ENCODE data around the gene SMURF1. TPM values are rescaled to one million over a fixed set of nuclear protein-coding genes. Genes with fewer than 3 reads are reported as not detected.

The SMURF1 gene
- total RNA-seq, 1 donor from 2014 or later, result 9.9 TPM

DNA sequence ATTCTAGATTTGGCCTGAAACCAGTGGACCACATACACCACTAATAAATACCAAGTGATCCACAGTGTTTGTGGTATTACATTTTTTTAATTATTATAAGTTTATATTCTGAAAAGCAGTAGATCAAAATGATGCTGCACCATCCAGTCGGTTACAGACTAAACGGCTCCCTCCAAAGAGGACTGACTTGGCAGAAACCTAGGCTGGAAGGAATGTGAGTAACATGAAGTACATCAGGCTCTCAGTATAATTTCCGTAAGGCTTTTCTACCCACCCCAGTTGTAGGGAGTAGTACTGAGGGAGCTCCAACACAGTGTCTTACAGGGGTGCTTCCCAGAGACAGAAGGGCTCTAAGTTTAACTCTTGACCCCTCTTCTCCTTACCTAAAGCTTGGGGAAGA is 146.1 kb downstream of the SMURF1 start:
- no peak overlapping the region for H3K4me3 ChIP-seq (ENCODE audit: low read length in 3 of 3)
- H3K36me3 ChIP-seq (ENCODE audit: control insufficient read depth in 3 of 3, insufficient read depth in 3 of 3, low read length in 3 of 3), result peaks cover 57 to 73% (median 67%) of the 10 kb centered on the region in 3 donors
- no peaks in the 10 kb centered on the region for H3K9me3 ChIP-seq (ENCODE audit: control insufficient read depth in 3 of 3, low read length in 3 of 3)
- no peak overlapping the region for H3K9ac ChIP-seq (ENCODE audit: low read depth in 1 of 3, low read length in 3 of 3)
- H3K4me1 ChIP-seq (ENCODE audit: control insufficient read depth in 3 of 3, insufficient read depth in 3 of 3, low read length in 3 of 3), result no peaks in the 10 kb centered on the region
- H3K27me3 ChIP-seq (ENCODE audit: control insufficient read depth in 3 of 3, insufficient read depth in 3 of 3, low read length in 3 of 3), result no peaks in the 10 kb centered on the region
- no peak overlapping the region for H3K27ac ChIP-seq (ENCODE audit: low read depth, low read length)

DNA sequence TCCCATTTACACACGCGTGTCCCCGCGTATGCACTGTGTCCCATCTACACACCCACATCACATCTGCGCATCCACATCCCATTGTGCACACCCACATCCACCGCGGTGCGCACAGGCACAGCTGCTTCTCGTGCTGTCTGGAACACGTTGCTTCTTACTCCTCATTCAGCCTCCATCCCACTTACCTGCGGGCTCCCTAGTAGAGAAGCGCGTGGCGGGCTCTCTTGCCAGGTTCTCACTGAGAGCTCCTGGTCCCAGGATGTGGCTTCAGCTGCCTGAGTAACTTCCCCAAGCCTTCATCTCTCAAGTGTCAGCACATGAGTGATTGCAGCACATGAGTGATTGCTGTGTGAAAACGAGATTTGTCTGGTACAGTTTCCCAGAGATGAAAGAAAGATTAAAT is 147.8 kb downstream of the SMURF1 start:
- H3K36me3 ChIP-seq (ENCODE audit: control insufficient read depth in 3 of 3, insufficient read depth in 3 of 3, low read length in 3 of 3), result peaks cover 58 to 77% (median 70%) of the 10 kb centered on the region in 3 donors
- no peak overlapping the region for H3K27ac ChIP-seq (ENCODE audit: low read depth, low read length)
- no peaks in the 10 kb centered on the region for H3K9me3 ChIP-seq (ENCODE audit: control insufficient read depth in 3 of 3, low read length in 3 of 3)
- no peaks in the 10 kb centered on the region for H3K4me1 ChIP-seq (ENCODE audit: control insufficient read depth in 3 of 3, insufficient read depth in 3 of 3, low read length in 3 of 3)
- H3K4me3 ChIP-seq (ENCODE audit: low read length in 3 of 3), result no peak overlapping the region
- no peak overlapping the region for H3K9ac ChIP-seq (ENCODE audit: low read depth in 1 of 3, low read length in 3 of 3)
- no peaks in the 10 kb centered on the region for H3K27me3 ChIP-seq (ENCODE audit: control insufficient read depth in 3 of 3, insufficient read depth in 3 of 3, low read length in 3 of 3)

DNA sequence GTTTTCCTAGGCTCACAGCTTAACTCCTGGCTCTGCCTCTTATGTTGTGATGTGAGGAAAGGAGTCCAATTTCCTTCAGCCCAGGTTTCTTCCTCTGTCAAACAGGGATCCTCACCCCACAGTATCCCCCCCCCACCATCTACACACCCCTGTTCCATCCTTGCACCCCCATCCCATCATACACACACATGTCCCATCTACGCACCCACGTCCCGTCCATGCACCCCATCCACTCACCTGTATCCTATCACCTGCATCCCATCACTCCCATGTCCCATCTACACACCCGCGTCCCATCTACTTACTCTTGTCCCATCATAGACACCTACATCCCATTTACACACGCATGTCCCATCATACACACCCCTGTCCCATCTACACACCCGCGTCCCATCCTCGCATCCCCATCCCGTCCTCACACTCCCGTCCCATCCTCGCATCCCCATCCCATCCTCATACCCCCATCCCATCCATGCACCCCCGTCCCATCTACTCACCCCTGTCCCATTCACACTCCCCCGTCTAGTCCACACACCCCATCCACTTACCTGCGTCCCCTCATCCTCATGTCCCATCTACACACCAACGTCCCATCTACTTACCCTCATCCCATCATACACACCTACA is 148.3 kb downstream of the SMURF1 start:
- Histone ChIP-seq H3K4me1 (ENCODE audit: control insufficient read depth in 3 of 3, insufficient read depth in 3 of 3, low read length in 3 of 3) (no peaks in the 10 kb centered on the region), H3K27me3 (ENCODE audit: control insufficient read depth in 3 of 3, insufficient read depth in 3 of 3, low read length in 3 of 3) (no peaks in the 10 kb centered on the region), H3K27ac (ENCODE audit: low read depth, low read length) (no peak overlapping the region), H3K4me3 (ENCODE audit: low read length in 3 of 3) (no peak overlapping the region), H3K36me3 (ENCODE audit: control insufficient read depth in 3 of 3, insufficient read depth in 3 of 3, low read length in 3 of 3) (peaks cover 60 to 77% (median 69%) of the 10 kb centered on the region in 3 donors), H3K9ac (ENCODE audit: low read depth in 1 of 3, low read length in 3 of 3) (no peak overlapping the region), H3K9me3 (ENCODE audit: control insufficient read depth in 3 of 3, low read length in 3 of 3) (no peaks in the 10 kb centered on the region)

DNA sequence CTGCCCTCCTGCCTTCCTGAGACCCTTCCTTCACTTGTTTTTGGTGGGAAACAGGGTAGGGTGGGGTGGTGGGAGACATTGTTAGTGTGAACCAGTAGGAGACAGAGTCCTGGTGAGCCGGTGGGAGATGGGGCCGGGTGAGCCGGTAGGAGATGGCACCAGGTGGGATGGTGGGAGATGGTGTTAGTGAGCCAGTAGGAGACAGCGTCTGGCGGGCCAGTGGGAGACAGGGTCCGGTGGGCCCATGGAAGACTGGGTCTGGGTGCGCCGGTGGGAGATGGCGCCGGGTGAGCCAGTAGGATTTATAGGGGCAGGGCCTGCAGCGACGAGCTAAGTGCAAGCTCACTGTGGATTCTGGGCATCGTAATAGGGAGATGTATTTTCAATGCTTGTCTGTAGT is 148.8 kb downstream of the SMURF1 start:
- Histone ChIP-seq H3K27ac (ENCODE audit: low read depth, low read length) (no peak overlapping the region), H3K36me3 (ENCODE audit: control insufficient read depth in 3 of 3, insufficient read depth in 3 of 3, low read length in 3 of 3) (peaks cover 60 to 75% (median 68%) of the 10 kb centered on the region in 3 donors), H3K9me3 (ENCODE audit: control insufficient read depth in 3 of 3, low read length in 3 of 3) (no peaks in the 10 kb centered on the region), H3K27me3 (ENCODE audit: control insufficient read depth in 3 of 3, insufficient read depth in 3 of 3, low read length in 3 of 3) (no peaks in the 10 kb centered on the region), H3K4me3 (ENCODE audit: low read length in 3 of 3) (no peak overlapping the region), H3K9ac (ENCODE audit: low read depth in 1 of 3, low read length in 3 of 3) (no peak overlapping the region), H3K4me1 (ENCODE audit: control insufficient read depth in 3 of 3, insufficient read depth in 3 of 3, low read length in 3 of 3) (no peaks in the 10 kb centered on the region)

DNA sequence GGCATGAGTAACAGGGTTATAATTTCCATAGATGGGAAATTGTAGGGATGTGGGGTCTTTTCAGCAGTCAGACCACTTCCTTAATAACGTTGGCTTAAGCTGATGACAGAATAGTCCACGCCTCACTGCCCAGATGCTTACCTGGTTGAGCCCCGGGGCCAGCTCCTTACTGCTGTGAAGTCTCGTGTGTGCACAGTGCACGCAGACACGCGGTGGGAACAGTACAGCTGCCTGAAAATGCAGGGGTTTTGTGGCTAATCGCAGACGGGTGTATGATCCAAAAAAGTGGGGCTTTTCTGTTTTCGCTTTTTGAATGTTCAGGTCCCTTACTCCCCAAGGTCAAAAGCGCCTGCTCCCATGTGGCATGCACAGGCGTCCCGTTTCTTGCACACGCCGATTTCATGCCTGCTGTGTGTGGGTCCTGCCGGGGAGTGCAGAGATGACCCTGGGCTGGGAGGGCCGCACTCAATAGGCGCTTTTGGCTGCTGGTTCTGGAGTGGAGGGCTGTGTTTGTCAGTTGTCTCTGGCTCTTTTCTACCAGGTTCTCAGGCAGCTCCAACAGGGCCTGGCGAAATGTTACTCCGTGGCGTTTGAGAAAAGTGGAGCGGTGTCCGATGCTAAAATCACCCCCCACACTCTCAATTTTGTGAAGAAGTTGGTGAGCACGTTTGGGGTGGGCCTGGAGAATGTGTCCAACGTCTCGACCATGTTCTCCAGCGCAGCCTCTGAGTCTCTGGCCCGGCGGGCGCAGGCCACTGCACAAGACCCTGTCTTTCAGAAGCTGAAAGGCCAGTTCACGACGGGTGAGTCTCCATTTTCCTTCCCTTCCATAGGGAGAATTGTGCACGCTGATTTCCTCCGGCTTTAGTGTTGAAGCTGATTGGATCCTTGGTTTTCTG is 149.6 kb downstream of the SMURF1 start:
- H3K9me3 ChIP-seq (ENCODE audit: control insufficient read depth in 3 of 3, low read length in 3 of 3), result no peaks in the 10 kb centered on the region
- H3K27ac ChIP-seq (ENCODE audit: low read depth, low read length), result no peak overlapping the region
- H3K9ac ChIP-seq (ENCODE audit: low read depth in 1 of 3, low read length in 3 of 3), result no peak overlapping the region
- H3K4me1 ChIP-seq (ENCODE audit: control insufficient read depth in 3 of 3, insufficient read depth in 3 of 3, low read length in 3 of 3), result no peaks in the 10 kb centered on the region
- H3K36me3 ChIP-seq (ENCODE audit: control insufficient read depth in 3 of 3, insufficient read depth in 3 of 3, low read length in 3 of 3), result peaks cover 61 to 77% (median 69%) of the 10 kb centered on the region in 3 donors
- no peak overlapping the region for H3K4me3 ChIP-seq (ENCODE audit: low read length in 3 of 3)
- H3K27me3 ChIP-seq (ENCODE audit: control insufficient read depth in 3 of 3, insufficient read depth in 3 of 3, low read length in 3 of 3), result no peaks in the 10 kb centered on the region

DNA sequence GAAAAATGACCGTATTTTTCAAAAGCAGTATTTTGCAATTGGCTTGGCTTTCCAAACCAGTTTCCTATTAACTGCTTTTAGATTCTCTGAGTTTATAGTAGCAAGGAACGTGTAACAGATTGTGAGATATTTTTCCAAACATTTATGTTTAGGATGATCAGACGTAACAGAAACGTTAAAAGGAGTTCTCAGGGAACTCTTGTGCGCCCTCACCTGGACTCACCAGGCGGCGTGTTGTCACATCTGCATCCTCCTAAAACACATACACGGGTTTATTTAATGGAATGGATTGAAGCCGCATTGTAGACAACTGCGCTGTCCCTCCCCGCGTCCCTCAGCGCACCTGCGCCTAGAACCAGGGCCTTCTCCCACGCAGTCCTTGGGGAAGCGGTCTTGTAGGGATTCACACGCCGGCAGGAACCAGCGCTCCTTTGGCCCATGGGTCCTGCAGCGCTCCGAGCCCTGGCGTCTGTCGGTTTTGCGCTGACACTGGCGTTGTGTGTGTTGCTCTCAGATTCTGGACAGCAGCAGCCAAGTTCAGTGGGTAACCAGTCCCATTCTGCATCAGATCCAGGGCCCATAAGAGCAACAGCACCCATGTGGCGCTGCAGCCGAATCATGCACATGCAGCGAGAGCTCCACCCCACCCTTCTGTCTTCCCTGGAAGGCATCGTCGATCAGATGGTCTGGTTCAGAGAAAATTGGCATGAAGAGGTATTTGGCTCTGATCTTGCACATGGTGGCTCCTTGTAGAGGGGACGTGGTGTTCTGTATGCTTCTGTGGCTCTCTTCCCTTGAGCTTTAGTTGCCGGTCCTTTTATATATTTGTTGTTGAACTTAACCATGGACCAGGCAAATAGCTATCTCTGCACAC is 150.6 kb downstream of the SMURF1 start:
- peaks cover 65 to 78% (median 77%) of the 10 kb centered on the region in 3 donors for H3K36me3 ChIP-seq (ENCODE audit: control insufficient read depth in 3 of 3, insufficient read depth in 3 of 3, low read length in 3 of 3)
- no peak overlapping the region for H3K27ac ChIP-seq (ENCODE audit: low read depth, low read length)
- no peaks in the 10 kb centered on the region for H3K9me3 ChIP-seq (ENCODE audit: control insufficient read depth in 3 of 3, low read length in 3 of 3)
- H3K4me1 ChIP-seq (ENCODE audit: control insufficient read depth in 3 of 3, insufficient read depth in 3 of 3, low read length in 3 of 3), result no peaks in the 10 kb centered on the region
- no peaks in the 10 kb centered on the region for H3K27me3 ChIP-seq (ENCODE audit: control insufficient read depth in 3 of 3, insufficient read depth in 3 of 3, low read length in 3 of 3)
- no peak overlapping the region for H3K4me3 ChIP-seq (ENCODE audit: low read length in 3 of 3)
- H3K9ac ChIP-seq (ENCODE audit: low read depth in 1 of 3, low read length in 3 of 3), result no peak overlapping the region

DNA sequence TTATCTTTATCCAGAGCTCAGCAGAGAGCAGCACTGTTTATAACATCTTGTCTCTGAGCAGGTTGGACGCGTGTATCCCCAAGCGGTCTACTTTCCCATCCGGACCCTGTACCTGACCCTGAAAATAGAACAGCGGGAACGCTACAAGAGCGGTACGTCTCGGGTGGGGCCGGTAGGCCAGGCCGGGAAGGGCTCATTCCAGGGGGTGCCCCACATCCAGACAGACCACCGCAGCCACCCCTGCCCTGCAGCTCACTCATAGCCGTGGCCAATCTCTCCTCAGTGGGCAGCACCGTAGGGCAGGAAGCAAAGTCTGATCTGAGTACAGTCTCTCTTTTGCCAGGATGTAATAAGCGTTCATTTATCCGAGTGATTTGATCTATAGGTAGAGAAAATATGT is 151.8 kb downstream of the SMURF1 start:
- Histone ChIP-seq H3K4me1 (ENCODE audit: control insufficient read depth in 3 of 3, insufficient read depth in 3 of 3, low read length in 3 of 3) (no peaks in the 10 kb centered on the region), H3K36me3 (ENCODE audit: control insufficient read depth in 3 of 3, insufficient read depth in 3 of 3, low read length in 3 of 3) (peaks cover 66 to 81% (median 77%) of the 10 kb centered on the region in 3 donors), H3K4me3 (ENCODE audit: low read length in 3 of 3) (no peak overlapping the region), H3K27me3 (ENCODE audit: control insufficient read depth in 3 of 3, insufficient read depth in 3 of 3, low read length in 3 of 3) (no peaks in the 10 kb centered on the region), H3K9ac (ENCODE audit: low read depth in 1 of 3, low read length in 3 of 3) (no peak overlapping the region), H3K27ac (ENCODE audit: low read depth, low read length) (no peak overlapping the region), H3K9me3 (ENCODE audit: control insufficient read depth in 3 of 3, low read length in 3 of 3) (no peaks in the 10 kb centered on the region)

DNA sequence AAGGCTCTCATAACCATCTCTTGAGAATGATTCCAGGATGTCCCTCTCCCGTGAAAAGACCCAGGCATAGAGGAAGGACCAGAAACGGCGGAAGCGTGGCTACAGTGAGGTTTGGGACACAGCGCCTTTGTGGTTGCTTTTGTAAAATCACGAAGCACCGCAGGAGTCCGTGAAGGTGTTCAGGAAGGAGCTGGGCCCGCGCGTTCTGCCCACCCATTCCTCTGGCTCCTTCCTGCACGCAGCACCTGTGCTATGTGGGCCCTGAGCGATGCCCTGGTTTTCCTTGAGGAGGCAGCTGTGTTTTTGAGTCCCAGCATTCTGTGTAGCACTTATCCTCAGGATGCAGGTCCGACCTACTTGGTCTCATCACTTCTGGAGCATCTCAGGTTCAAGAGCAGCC is 152.8 kb downstream of the SMURF1 start:
- Histone ChIP-seq H3K27me3 (ENCODE audit: control insufficient read depth in 3 of 3, insufficient read depth in 3 of 3, low read length in 3 of 3) (no peaks in the 10 kb centered on the region), H3K36me3 (ENCODE audit: control insufficient read depth in 3 of 3, insufficient read depth in 3 of 3, low read length in 3 of 3) (peaks cover 68 to 81% (median 76%) of the 10 kb centered on the region in 3 donors)

DNA sequence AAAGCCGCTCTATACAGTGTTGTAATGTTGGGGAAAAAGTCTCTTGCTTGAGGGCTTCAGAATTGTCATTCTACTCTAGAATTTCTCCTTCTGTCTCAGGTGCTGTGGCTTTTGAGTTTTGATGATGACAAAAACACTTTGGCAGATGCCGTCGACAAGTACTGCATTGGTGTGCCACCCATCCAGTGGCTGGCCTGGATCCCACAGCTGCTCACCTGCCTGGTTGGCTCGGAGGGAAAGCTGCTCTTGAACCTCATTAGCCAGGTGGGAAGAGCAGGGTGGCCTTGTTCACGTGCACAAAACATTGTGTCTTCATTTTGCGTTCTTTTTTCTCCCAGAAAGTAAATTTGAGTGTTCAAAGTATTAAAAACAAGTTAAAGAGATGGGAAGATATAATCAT is 153.6 kb downstream of the SMURF1 start:
- Histone ChIP-seq H3K9ac (ENCODE audit: low read depth in 1 of 3, low read length in 3 of 3) (no peak overlapping the region), H3K36me3 (ENCODE audit: control insufficient read depth in 3 of 3, insufficient read depth in 3 of 3, low read length in 3 of 3) (peaks cover 66 to 81% (median 76%) of the 10 kb centered on the region in 3 donors), H3K4me3 (ENCODE audit: low read length in 3 of 3) (no peak overlapping the region), H3K9me3 (ENCODE audit: control insufficient read depth in 3 of 3, low read length in 3 of 3) (no peaks in the 10 kb centered on the region), H3K4me1 (ENCODE audit: control insufficient read depth in 3 of 3, insufficient read depth in 3 of 3, low read length in 3 of 3) (no peaks in the 10 kb centered on the region), H3K27me3 (ENCODE audit: control insufficient read depth in 3 of 3, insufficient read depth in 3 of 3, low read length in 3 of 3) (no peaks in the 10 kb centered on the region), H3K27ac (ENCODE audit: low read depth, low read length) (no peak overlapping the region)

More for the DNA sequence above, 152.8 kb downstream of the SMURF1 start:
- Histone ChIP-seq H3K9ac (ENCODE audit: low read depth in 1 of 3, low read length in 3 of 3) (no peak overlapping the region), H3K9me3 (ENCODE audit: control insufficient read depth in 3 of 3, low read length in 3 of 3) (no peaks in the 10 kb centered on the region), H3K4me1 (ENCODE audit: control insufficient read depth in 3 of 3, insufficient read depth in 3 of 3, low read length in 3 of 3) (no peaks in the 10 kb centered on the region), H3K4me3 (ENCODE audit: low read length in 3 of 3) (no peak overlapping the region), H3K27ac (ENCODE audit: low read depth, low read length) (no peak overlapping the region)
